ENCODE results near the gene GFI1B.

- no peak for TF ChIP-seq POLR2A (IDR thresholded peaks at IDR 0.05)
- TF ChIP-seq, protein P1, sequence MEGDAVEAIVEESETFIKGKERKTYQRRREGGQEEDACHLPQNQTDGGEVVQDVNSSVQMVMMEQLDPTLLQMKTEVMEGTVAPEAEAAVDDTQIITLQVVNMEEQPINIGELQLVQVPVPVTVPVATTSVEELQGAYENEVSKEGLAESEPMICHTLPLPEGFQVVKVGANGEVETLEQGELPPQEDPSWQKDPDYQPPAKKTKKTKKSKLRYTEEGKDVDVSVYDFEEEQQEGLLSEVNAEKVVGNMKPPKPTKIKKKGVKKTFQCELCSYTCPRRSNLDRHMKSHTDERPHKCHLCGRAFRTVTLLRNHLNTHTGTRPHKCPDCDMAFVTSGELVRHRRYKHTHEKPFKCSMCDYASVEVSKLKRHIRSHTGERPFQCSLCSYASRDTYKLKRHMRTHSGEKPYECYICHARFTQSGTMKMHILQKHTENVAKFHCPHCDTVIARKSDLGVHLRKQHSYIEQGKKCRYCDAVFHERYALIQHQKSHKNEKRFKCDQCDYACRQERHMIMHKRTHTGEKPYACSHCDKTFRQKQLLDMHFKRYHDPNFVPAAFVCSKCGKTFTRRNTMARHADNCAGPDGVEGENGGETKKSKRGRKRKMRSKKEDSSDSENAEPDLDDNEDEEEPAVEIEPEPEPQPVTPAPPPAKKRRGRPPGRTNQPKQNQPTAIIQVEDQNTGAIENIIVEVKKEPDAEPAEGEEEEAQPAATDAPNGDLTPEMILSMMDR (IDR thresholded peaks at IDR 0.05), result no peak
Observed at GRCh38 chr9:133014696-133015095, 36.2 kb downstream of the GFI1B start.

Data from adrenal gland (tissue), 5 donors.